SU-DHL-6 (cell line): ENCODE measurements around the gene ARHGAP22.

Experiments
- H2AFZ ChIP-seq: fragments of 200-600 bp; sonication (generic); 2 replicates; pipeline ENCODE4 v1.6.1; 2014; ENCODE audit warnings: low read depth, mild to moderate bottlenecking, moderate library complexity, mixed read lengths, antibody characterized with exemption, low read length; ENCODE audit not compliant: severe bottlenecking
- H3F3A ChIP-seq: fragments of 200-600 bp; shearing (Covaris generic); 2 replicates; pipeline ENCODE4 v1.6.0; 2016; ENCODE audit warnings: antibody characterized with exemption, mild to moderate bottlenecking; ENCODE audit not compliant: insufficient read depth
- H3K27ac ChIP-seq: fragments of 200-600 bp; sonication (generic); 2 replicates; pipeline ENCODE4 v1.5.1; 2016; ENCODE audit warnings: low read depth, mild to moderate bottlenecking, low read length, moderate library complexity, mixed read lengths
- H3K27me3 ChIP-seq: fragments of 200-600 bp; sonication (generic), shearing (Covaris generic); 2 replicates; pipeline ENCODE4 v1.6.0; 2014; ENCODE audit warnings: mild to moderate bottlenecking, low read length
- H3K36me3 ChIP-seq: fragments of 200-600 bp; sonication (generic); 2 replicates; pipeline ENCODE4 v1.6.1; 2014; ENCODE audit warnings: mild to moderate bottlenecking, low read length, mixed read lengths
- H3K4me2 ChIP-seq: fragments of 300-600, 200-600 bp; shearing (Covaris generic), sonication (generic); 2 replicates; pipeline ENCODE4 v1.6.0; 2014; ENCODE audit warnings: low read length, low read depth, mild to moderate bottlenecking; ENCODE audit not compliant: poor library complexity, severe bottlenecking
- H3K4me3 ChIP-seq: fragments of 200-600 bp; sonication (generic); 2 replicates; pipeline ENCODE4 v1.5.1; 2014; ENCODE audit warnings: antibody characterized with exemption, low read length, mild to moderate bottlenecking, mixed read lengths; ENCODE audit not compliant: insufficient read depth, poor library complexity, severe bottlenecking
- H3K79me2 ChIP-seq: fragments of 200-600 bp; sonication (generic); 2 replicates; pipeline ENCODE4 v1.6.1; 2014; ENCODE audit warnings: mild to moderate bottlenecking, low read length, moderate library complexity; ENCODE audit not compliant: insufficient read depth
- H3K9ac ChIP-seq: fragments of 200-600 bp; sonication (generic); 2 replicates; pipeline ENCODE4 v1.7.0; 2014; ENCODE audit warnings: mild to moderate bottlenecking, low read length
- H3K9me2 ChIP-seq: fragments of 200-600 bp; sonication (generic); replicated peaks from 2 replicates; pipeline ENCODE4 v1.6.1; 2014; ENCODE audit warnings: low read length; ENCODE audit not compliant: insufficient read depth
- H3K9me3 ChIP-seq: fragments of 200-600 bp; sonication (generic); 2 replicates; pipeline ENCODE4 v1.6.1; 2014; ENCODE audit warnings: low read length, mixed read lengths; ENCODE audit not compliant: insufficient read depth
- H4K20me1 ChIP-seq: fragments of 200-600 bp; sonication (generic); 2 replicates; pipeline ENCODE4 v1.6.1; 2014; ENCODE audit warnings: low read depth, mild to moderate bottlenecking, antibody characterized with exemption, low read length, moderate library complexity, mixed read lengths
- CTCF ChIP-seq: fragments of 200-600 bp; sonication (generic); IDR thresholded peaks from one replicate; pipeline ENCODE4 v1.5.1; 2017; ENCODE audit warnings: antibody characterized with exemption, mild to moderate bottlenecking, low read length, moderate library complexity; ENCODE audit not compliant: insufficient read depth, poor library complexity, severe bottlenecking
- EZH2phosphoT487 ChIP-seq: fragments of 200-600 bp; sonication (generic), shearing (Covaris generic); conservative IDR thresholded peaks from 2 replicates; pipeline ENCODE4 v1.6.1; 2018; ENCODE audit warnings: mild to moderate bottlenecking, antibody characterized with exemption, low read length, moderate library complexity, mixed read lengths

Gene ARHGAP22

GRCh38 chr10:48533951-48534720, 70.7 kb downstream of the ARHGAP22 start:
- H2AFZ ChIP-seq = no peak overlapping the region
- H3K27me3 ChIP-seq = no peaks in the 10 kb centered on the region
- no peaks in the 10 kb centered on the region for H3K79me2 ChIP-seq
- H3K27ac ChIP-seq = no peak overlapping the region
- no peaks in the 10 kb centered on the region for H3K9me3 ChIP-seq
- no peak overlapping the region for H3K4me2 ChIP-seq
- TF ChIP-seq EZH2phosphoT487 = no peak
- TF ChIP-seq CTCF = no peak
- no peaks in the 10 kb centered on the region for H3K36me3 ChIP-seq
- H3F3A ChIP-seq = no peaks in the 10 kb centered on the region
- H3K4me3 ChIP-seq = no peak overlapping the region
- H4K20me1 ChIP-seq = no peaks in the 10 kb centered on the region
- no peak overlapping the region for H3K9ac ChIP-seq
- H3K9me2 ChIP-seq = no peaks in the 10 kb centered on the region

GRCh38 chr10:48533540-48533939, 71.3 kb downstream of the ARHGAP22 start:
- Histone ChIP-seq H3K4me2 (no peak overlapping the region), H3K9me2 (no peaks in the 10 kb centered on the region), H3K27me3 (no peaks in the 10 kb centered on the region), H3K9ac (no peak overlapping the region), H3K36me3 (no peaks in the 10 kb centered on the region), H4K20me1 (no peaks in the 10 kb centered on the region), H2AFZ (no peak overlapping the region), H3K27ac (no peak overlapping the region), H3K79me2 (no peaks in the 10 kb centered on the region), H3F3A (no peaks in the 10 kb centered on the region), H3K4me3 (no peak overlapping the region), H3K9me3 (no peaks in the 10 kb centered on the region)
- no peak for TF ChIP-seq EZH2phosphoT487
- no peak for TF ChIP-seq CTCF

GRCh38 chr10:48531486-48531885, 73.4 kb downstream of the ARHGAP22 start:
- Histone ChIP-seq H3K27ac (no peak overlapping the region), H3K9ac (no peak overlapping the region), H3K79me2 (no peaks in the 10 kb centered on the region), H3K4me2 (no peak overlapping the region), H3K36me3 (no peaks in the 10 kb centered on the region), H4K20me1 (no peaks in the 10 kb centered on the region), H3K9me2 (no peaks in the 10 kb centered on the region), H2AFZ (no peak overlapping the region), H3K27me3 (no peaks in the 10 kb centered on the region), H3K4me3 (no peak overlapping the region), H3K9me3 (no peaks in the 10 kb centered on the region), H3F3A (no peaks in the 10 kb centered on the region)
- no peak for TF ChIP-seq EZH2phosphoT487
- TF ChIP-seq CTCF = no peak
